ENCODE measurements around the gene NEB. TPM values are rescaled to one million over a fixed set of nuclear protein-coding genes. Genes with fewer than 3 reads are reported as not detected.
"Not testable (repeated sequence)": the region's sequence is repeated elsewhere in the genome, so short reads cannot be mapped to it uniquely, and the experiment has no call there.

NEB gene
- total and polyA plus RNA-seq, 9 donors = 673 to 1,381 (median 1,001) TPM

- no peaks in the 10 kb centered on the region for H3K9me3 ChIP-seq (replicated peaks; ENCODE audit: control insufficient read depth, low read depth, low read length)
- DNase-seq = peak; percentile 54
- peaks cover 34% of the 10 kb centered on the region for H3K36me3 ChIP-seq (ENCODE audit: control insufficient read depth, insufficient read depth, low read length)
- no peak overlapping the region for H3K27ac ChIP-seq (ENCODE audit: low read length)
- no peak overlapping the region for H3K4me3 ChIP-seq (ENCODE audit: low read length)
- H3K4me1 ChIP-seq (ENCODE audit: control insufficient read depth, insufficient read depth, low read length) = no peaks in the 10 kb centered on the region
- H3K27me3 ChIP-seq (ENCODE audit: control insufficient read depth, insufficient read depth, low read length) = no peaks in the 10 kb centered on the region
Measured at GRCh38 chr2:151623631-151624030, 110.6 kb downstream of the NEB start.

GRCh38 chr2:151620761-151621160, 113.5 kb downstream of the NEB start:
- H3K9me3 ChIP-seq (replicated peaks; ENCODE audit: control insufficient read depth, low read depth, low read length) = no peaks in the 10 kb centered on the region
- DNase-seq = no peak
- no peak overlapping the region for H3K27ac ChIP-seq (ENCODE audit: low read length)
- H3K4me1 ChIP-seq (ENCODE audit: control insufficient read depth, insufficient read depth, low read length) = no peaks in the 10 kb centered on the region
- no CpG with 5 or more reads among the region's 3 CpGs for WGBS (ENCODE audit: insufficient coverage)
- H3K27me3 ChIP-seq (ENCODE audit: control insufficient read depth, insufficient read depth, low read length) = no peaks in the 10 kb centered on the region
- H3K36me3 ChIP-seq (ENCODE audit: control insufficient read depth, insufficient read depth, low read length) = peaks cover 19% of the 10 kb centered on the region
- no peak overlapping the region for H3K4me3 ChIP-seq (ENCODE audit: low read length)

GRCh38 chr2:151619337-151619989, 114.8 kb downstream of the NEB start:
- WGBS (ENCODE audit: insufficient coverage) = 74% methylated on average over 12 of the region's 13 CpGs
- Histone ChIP-seq H3K27ac (ENCODE audit: low read length) (no peak overlapping the region), H3K27me3 (ENCODE audit: control insufficient read depth, insufficient read depth, low read length) (no peaks in the 10 kb centered on the region), H3K9me3 (replicated peaks; ENCODE audit: control insufficient read depth, low read depth, low read length) (no peaks in the 10 kb centered on the region), H3K4me3 (ENCODE audit: low read length) (no peak overlapping the region), H3K36me3 (ENCODE audit: control insufficient read depth, insufficient read depth, low read length) (peaks cover 25% of the 10 kb centered on the region), H3K4me1 (ENCODE audit: control insufficient read depth, insufficient read depth, low read length) (no peaks in the 10 kb centered on the region)
- peak; percentile 34 for DNase-seq

- H3K27me3 ChIP-seq (ENCODE audit: control insufficient read depth, insufficient read depth, low read length) = no peaks in the 10 kb centered on the region
- no peak overlapping the region for H3K4me3 ChIP-seq (ENCODE audit: low read length)
- DNase-seq = no peak
- H3K9me3 ChIP-seq (replicated peaks; ENCODE audit: control insufficient read depth, low read depth, low read length) = no peaks in the 10 kb centered on the region
- no peaks in the 10 kb centered on the region for H3K4me1 ChIP-seq (ENCODE audit: control insufficient read depth, insufficient read depth, low read length)
- WGBS (ENCODE audit: insufficient coverage) = no CpG with 5 or more reads among the region's 2 CpGs
- peaks cover 32% of the 10 kb centered on the region for H3K36me3 ChIP-seq (ENCODE audit: control insufficient read depth, insufficient read depth, low read length)
- H3K27ac ChIP-seq (ENCODE audit: low read length) = no peak overlapping the region
Measured at GRCh38 chr2:151616760-151617339, 117.4 kb downstream of the NEB start.

GRCh38 chr2:151614606-151615306, 119.5 kb downstream of the NEB start:
- peaks cover 36% of the 10 kb centered on the region for H3K36me3 ChIP-seq (ENCODE audit: control insufficient read depth, insufficient read depth, low read length)
- H3K27me3 ChIP-seq (ENCODE audit: control insufficient read depth, insufficient read depth, low read length) = no peaks in the 10 kb centered on the region
- H3K27ac ChIP-seq (ENCODE audit: low read length) = no peak overlapping the region
- no peaks in the 10 kb centered on the region for H3K4me1 ChIP-seq (ENCODE audit: control insufficient read depth, insufficient read depth, low read length)
- DNase-seq = no peak
- H3K9me3 ChIP-seq (replicated peaks; ENCODE audit: control insufficient read depth, low read depth, low read length) = no peaks in the 10 kb centered on the region
- H3K4me3 ChIP-seq (ENCODE audit: low read length) = no peak overlapping the region
- 100% methylated on average over 1 of the region's 3 CpGs for WGBS (ENCODE audit: insufficient coverage)

- DNase-seq = no peak
- Histone ChIP-seq H3K9me3 (replicated peaks; ENCODE audit: control insufficient read depth, low read depth, low read length) (no peaks in the 10 kb centered on the region), H3K27ac (ENCODE audit: low read length) (no peak overlapping the region), H3K4me3 (ENCODE audit: low read length) (no peak overlapping the region), H3K36me3 (ENCODE audit: control insufficient read depth, insufficient read depth, low read length) (peaks cover 33% of the 10 kb centered on the region), H3K27me3 (ENCODE audit: control insufficient read depth, insufficient read depth, low read length) (no peaks in the 10 kb centered on the region), H3K4me1 (ENCODE audit: control insufficient read depth, insufficient read depth, low read length) (no peaks in the 10 kb centered on the region)
- WGBS (ENCODE audit: insufficient coverage) = 83% methylated on average over 3 of the region's 5 CpGs
Measured at GRCh38 chr2:151614159-151614558, 120.1 kb downstream of the NEB start.

- Histone ChIP-seq H3K27ac (ENCODE audit: low read length) (no peak overlapping the region), H3K36me3 (ENCODE audit: control insufficient read depth, insufficient read depth, low read length) (peaks cover 29% of the 10 kb centered on the region), H3K4me1 (ENCODE audit: control insufficient read depth, insufficient read depth, low read length) (no peaks in the 10 kb centered on the region), H3K4me3 (ENCODE audit: low read length) (no peak overlapping the region), H3K9me3 (replicated peaks; ENCODE audit: control insufficient read depth, low read depth, low read length) (no peaks in the 10 kb centered on the region), H3K27me3 (ENCODE audit: control insufficient read depth, insufficient read depth, low read length) (no peaks in the 10 kb centered on the region)
- DNase-seq = no peak
- no CpG with 5 or more reads among the region's 1 CpG for WGBS (ENCODE audit: insufficient coverage)
Measured at GRCh38 chr2:151611351-151611750, 122.9 kb downstream of the NEB start.

GRCh38 chr2:151610310-151610709, 124.0 kb downstream of the NEB start:
- no peak for DNase-seq
- H3K27me3 ChIP-seq (ENCODE audit: control insufficient read depth, insufficient read depth, low read length) = no peaks in the 10 kb centered on the region
- H3K27ac ChIP-seq (ENCODE audit: low read length) = no peak overlapping the region
- H3K4me1 ChIP-seq (ENCODE audit: control insufficient read depth, insufficient read depth, low read length) = no peaks in the 10 kb centered on the region
- H3K36me3 ChIP-seq (ENCODE audit: control insufficient read depth, insufficient read depth, low read length) = peaks cover 28% of the 10 kb centered on the region
- no peaks in the 10 kb centered on the region for H3K9me3 ChIP-seq (replicated peaks; ENCODE audit: control insufficient read depth, low read depth, low read length)
- WGBS (ENCODE audit: insufficient coverage) = no CpG with 5 or more reads among the region's 4 CpGs
- no peak overlapping the region for H3K4me3 ChIP-seq (ENCODE audit: low read length)

GRCh38 chr2:151609705-151610104, 124.6 kb downstream of the NEB start:
- H3K36me3 ChIP-seq (ENCODE audit: control insufficient read depth, insufficient read depth, low read length) = peaks cover 24% of the 10 kb centered on the region
- no peak for DNase-seq
- H3K4me3 ChIP-seq (ENCODE audit: low read length) = no peak overlapping the region
- no peaks in the 10 kb centered on the region for H3K4me1 ChIP-seq (ENCODE audit: control insufficient read depth, insufficient read depth, low read length)
- 82% methylated on average over 4 of the region's 4 CpGs for WGBS (ENCODE audit: insufficient coverage)
- no peaks in the 10 kb centered on the region for H3K9me3 ChIP-seq (replicated peaks; ENCODE audit: control insufficient read depth, low read depth, low read length)
- no peaks in the 10 kb centered on the region for H3K27me3 ChIP-seq (ENCODE audit: control insufficient read depth, insufficient read depth, low read length)
- no peak overlapping the region for H3K27ac ChIP-seq (ENCODE audit: low read length)

- DNase-seq; H3K27me3 ChIP-seq (ENCODE audit: control insufficient read depth, insufficient read depth, low read length); H3K27ac ChIP-seq (ENCODE audit: low read length); H3K4me1 ChIP-seq (ENCODE audit: control insufficient read depth, insufficient read depth, low read length); H3K4me3 ChIP-seq (ENCODE audit: low read length); H3K9me3 ChIP-seq (replicated peaks; ENCODE audit: control insufficient read depth, low read depth, low read length): not testable (repeated sequence)
- no CpG with 5 or more reads among the region's 6 CpGs for WGBS (ENCODE audit: insufficient coverage)
- peaks cover 18% of the 10 kb centered on the region for H3K36me3 ChIP-seq (ENCODE audit: control insufficient read depth, insufficient read depth, low read length)
Measured at GRCh38 chr2:151607459-151608424, 126.5 kb downstream of the NEB start.
